ENCODE measurements around the gene CIAO3. TPM values are rescaled to one million over a fixed set of nuclear protein-coding genes. Genes with fewer than 3 reads are reported as not detected.
"Not testable (repeated sequence)": the region's sequence is repeated elsewhere in the genome, so short reads cannot be mapped to it uniquely, and the experiment has no call there.

Gene CIAO3
- total RNA-seq, 2 donors from 2014 or later: 25.4 to 26.4 TPM

GRCh38 chr16:776824-777223 is 36.0 kb upstream of the CIAO3 start:
- Histone ChIP-seq H3K4me3 (no peak overlapping the region), H3K4me1 (no peaks in the 10 kb centered on the region), H3K36me3 (replicated peaks in 1 of 2; ENCODE audit: insufficient read depth in 1 of 2, low read depth in 2 of 2) (no peaks in the 10 kb centered on the region), H3K27me3 (no peaks in the 10 kb centered on the region), H3K27ac (no peak overlapping the region), H3K9me3 (no peaks in the 10 kb centered on the region)
- DNase-seq (no peak), ATAC-seq (no peak)
- 86 to 88% methylated on average over 9 of the region's 9 CpGs for WGBS, 2 donors
- TF ChIP-seq CTCF (IDR thresholded peaks at IDR 0.05) (no peak), POLR2A (IDR thresholded peaks at IDR 0.05) (no peak)
- intact Hi-C loops (cut with DNase I): no loop called here

GRCh38 chr16:776298-776697 is 35.5 kb upstream of the CIAO3 start:
- ATAC-seq; H3K27ac ChIP-seq; intact Hi-C loops (cut with DNase I); H3K4me3 ChIP-seq; DNase-seq; H3K36me3 ChIP-seq (replicated peaks in 1 of 2; ENCODE audit: insufficient read depth in 1 of 2, low read depth in 2 of 2); H3K4me1 ChIP-seq; H3K27me3 ChIP-seq; H3K9me3 ChIP-seq: not testable (repeated sequence)
- 84 to 88% methylated on average over 9 to 10 of the region's 10 CpGs for WGBS, 2 donors

GRCh38 chr16:775236-775796 is 34.5 kb upstream of the CIAO3 start:
- no peaks in the 10 kb centered on the region for H3K4me1 ChIP-seq
- H3K27me3 ChIP-seq: no peaks in the 10 kb centered on the region
- no peaks in the 10 kb centered on the region for H3K9me3 ChIP-seq
- WGBS, 2 donors: 65 to 84% methylated on average over 5 to 34 of the region's 36 CpGs
- H3K4me3 ChIP-seq: no peak overlapping the region
- ATAC-seq (no peak), DNase-seq (no peak)
- no peaks in the 10 kb centered on the region for H3K36me3 ChIP-seq (replicated peaks in 1 of 2; ENCODE audit: insufficient read depth in 1 of 2, low read depth in 2 of 2)
- H3K27ac ChIP-seq: no peak overlapping the region
- intact Hi-C loops (cut with DNase I): no loop called here
- TF ChIP-seq CTCF (IDR thresholded peaks at IDR 0.05) (no peak), POLR2A (IDR thresholded peaks at IDR 0.05) (no peak)

- Histone ChIP-seq H3K36me3 (replicated peaks in 1 of 2; ENCODE audit: insufficient read depth in 1 of 2, low read depth in 2 of 2) (no peaks in the 10 kb centered on the region), H3K4me1 (no peaks in the 10 kb centered on the region), H3K27ac (no peak overlapping the region), H3K27me3 (no peaks in the 10 kb centered on the region), H3K9me3 (no peaks in the 10 kb centered on the region), H3K4me3 (no peak overlapping the region)
- TF ChIP-seq CTCF (IDR thresholded peaks at IDR 0.05) (no peak), POLR2A (IDR thresholded peaks at IDR 0.05) (no peak)
- WGBS, 2 donors: 60 to 68% methylated on average over 1 to 39 of the region's 46 CpGs
- intact Hi-C loops (cut with DNase I): no loop called here
- ATAC-seq (no peak), DNase-seq (no peak)
Observed at GRCh38 chr16:774086-775001, 33.5 kb upstream of the CIAO3 start.

GRCh38 chr16:772959-773358 is 32.2 kb upstream of the CIAO3 start:
- 65 to 79% methylated on average over 6 to 14 of the region's 18 CpGs for WGBS, 2 donors
- Histone ChIP-seq H3K27ac (no peak overlapping the region), H3K9me3 (no peaks in the 10 kb centered on the region), H3K4me1 (no peaks in the 10 kb centered on the region), H3K4me3 (no peak overlapping the region), H3K36me3 (replicated peaks in 1 of 2; ENCODE audit: insufficient read depth in 1 of 2, low read depth in 2 of 2) (no peaks in the 10 kb centered on the region), H3K27me3 (no peaks in the 10 kb centered on the region)
- no peak for DNase-seq
- intact Hi-C loops (cut with DNase I): no loop called here
- no peak for TF ChIP-seq CTCF (IDR thresholded peaks at IDR 0.05)
- TF ChIP-seq POLR2A (IDR thresholded peaks at IDR 0.05): no peak
- ATAC-seq: no peak
